WTC11 (cell line): ENCODE results near the gene CTRB1. TPM values are rescaled to one million over a fixed set of nuclear protein-coding genes. Genes with fewer than 3 reads are reported as not detected.

Experiments used
- ATAC-seq: fragments of 200-7000 bp; cut with Tn5 transposase; 2 replicates; pipeline ENCODE4 v1.10.0; 2021; ENCODE audit warnings: mild to moderate bottlenecking, moderate library complexity
- CTCF ChIA-PET: fragments of 300-600 bp; sonication (Branson Sonifier 250); formaldehyde crosslinking; loops from one replicate; lab custom pipeline; 2021; ENCODE audit warnings: antibody characterized with exemption; lab: Charles Lee
- POLR2A ChIA-PET: fragments of 350-600 bp; sonication (Branson Sonifier 250); formaldehyde crosslinking; loops from one replicate; lab custom pipeline; 2021; ENCODE audit warnings: antibody characterized with exemption; lab: Charles Lee
- DNase-seq: peaks from one replicate; pipeline ENCODE4 v3.0.0; 2021; ENCODE audit warnings: low spot score
- H3K27ac Mint-ChIP-seq: 2 replicates; pipeline ENCODE4 v1.8.0; 2021; ENCODE audit warnings: mixed read lengths
- H3K27me3 Mint-ChIP-seq: 2 replicates; pipeline ENCODE4 v1.8.0; 2021; ENCODE audit warnings: low read depth, mild to moderate bottlenecking, moderate library complexity, mixed read lengths
- H3K36me3 Mint-ChIP-seq: 2 replicates; pipeline ENCODE4 v1.8.0; 2021; ENCODE audit warnings: mixed read lengths
- H3K4me1 Mint-ChIP-seq: 2 replicates; pipeline ENCODE4 v1.8.0; 2022; ENCODE audit warnings: mixed read lengths
- H3K4me3 Mint-ChIP-seq: 2 replicates; pipeline ENCODE4 v1.8.0; 2021; ENCODE audit warnings: mild to moderate bottlenecking, moderate library complexity, mixed read lengths
- H3K9me3 Mint-ChIP-seq: 2 replicates; pipeline ENCODE4 v1.8.0; 2021; ENCODE audit warnings: mixed read lengths
- ATF1 ChIP-seq: sonication (generic); formaldehyde crosslinking; IDR thresholded peaks from 2 replicates; pipeline ENCODE4 v1.8.1; 2023; ENCODE audit warnings: mild to moderate bottlenecking, moderate library complexity, missing genetic modification reagents
- ATF2 ChIP-seq: sonication (generic); formaldehyde crosslinking; IDR thresholded peaks from 2 replicates; pipeline ENCODE4 v1.8.1; 2022; ENCODE audit warnings: low read depth, missing genetic modification reagents, borderline replicate concordance
- CDX4 ChIP-seq: fragments of 250-450 bp; sonication (Bioruptor Pico); IDR thresholded peaks from 2 replicates; pipeline ENCODE4 v1.9.0; 2021; ENCODE audit warnings: moderate library complexity, mild to moderate bottlenecking, inconsistent platforms, borderline replicate concordance
- CTCF ChIP-seq: fragments of 200-600 bp; IDR thresholded peaks from 2 replicates; pipeline ENCODE4 v1.8.0; 2022; ENCODE audit warnings: antibody characterized with exemption
- EMX1 ChIP-seq: fragments of 250-450 bp; sonication (Bioruptor Pico); IDR thresholded peaks from 2 replicates; pipeline ENCODE4 v1.8.0; 2021; ENCODE audit warnings: mild to moderate bottlenecking
- FOXJ3 ChIP-seq: sonication (generic); formaldehyde crosslinking; IDR thresholded peaks from 2 replicates; pipeline ENCODE4 v1.9.0; 2021; ENCODE audit warnings: missing genetic modification reagents, mild to moderate bottlenecking, borderline replicate concordance
- FOXK1 ChIP-seq: sonication (generic); formaldehyde crosslinking; IDR thresholded peaks from 2 replicates; pipeline ENCODE4 v1.8.0; 2022; ENCODE audit warnings: mild to moderate bottlenecking, moderate library complexity, missing genetic modification reagents
- GABPB1 ChIP-seq: sonication (generic); formaldehyde crosslinking; IDR thresholded peaks from 2 replicates; pipeline ENCODE4 v1.8.1; 2023; ENCODE audit warnings: mild to moderate bottlenecking, missing genetic modification reagents
- GRHL2 ChIP-seq: fragments of 250-450 bp; sonication (Bioruptor Pico); IDR thresholded peaks from 2 replicates; pipeline ENCODE4 v1.8.0; 2022; ENCODE audit warnings: mild to moderate bottlenecking, moderate library complexity; ENCODE audit not compliant: insufficient replicate concordance, severe bottlenecking
- GTF2I ChIP-seq: fragments of 250-450 bp; sonication (Bioruptor Pico); conservative IDR thresholded peaks from 2 replicates; pipeline ENCODE4 v1.4.0; 2021; ENCODE audit warnings: mild to moderate bottlenecking
- HMGXB4 ChIP-seq: sonication (generic); formaldehyde crosslinking; IDR thresholded peaks from 2 replicates; pipeline ENCODE4 v1.8.1; 2023; ENCODE audit warnings: mild to moderate bottlenecking, moderate library complexity, missing genetic modification reagents
- JAZF1 ChIP-seq: fragments of 250-450 bp; sonication (Bioruptor Pico); IDR thresholded peaks from 2 replicates; pipeline ENCODE4 v1.9.0; 2021; ENCODE audit warnings: moderate library complexity, mild to moderate bottlenecking, inconsistent platforms
- MLX ChIP-seq: sonication (generic); formaldehyde crosslinking; IDR thresholded peaks from 2 replicates; pipeline ENCODE4 v1.8.1; 2023; ENCODE audit warnings: mild to moderate bottlenecking, missing genetic modification reagents, moderate library complexity
- MYBL2 ChIP-seq: sonication (generic); formaldehyde crosslinking; IDR thresholded peaks from 2 replicates; pipeline ENCODE4 v1.8.1; 2023; ENCODE audit warnings: mild to moderate bottlenecking, moderate library complexity, missing genetic modification reagents
- NFE2L1 ChIP-seq: sonication (generic); formaldehyde crosslinking; IDR thresholded peaks from 2 replicates; pipeline ENCODE4 v1.8.1; 2023; ENCODE audit warnings: missing genetic modification reagents
- NR1H2 ChIP-seq: sonication (generic); formaldehyde crosslinking; IDR thresholded peaks from 2 replicates; pipeline ENCODE4 v1.9.0; 2021; ENCODE audit warnings: mild to moderate bottlenecking, moderate library complexity, missing genetic modification reagents
- SP1 ChIP-seq: sonication (generic); formaldehyde crosslinking; conservative IDR thresholded peaks from 2 replicates; pipeline ENCODE4 v1.8.1; 2022; ENCODE audit warnings: missing genetic modification reagents
- TCF7 ChIP-seq: sonication (generic); formaldehyde crosslinking; IDR thresholded peaks from 2 replicates; pipeline ENCODE4 v1.8.0; 2022; ENCODE audit warnings: mild to moderate bottlenecking, low read depth, missing genetic modification reagents, moderate library complexity
- USF1 ChIP-seq: sonication (generic); formaldehyde crosslinking; IDR thresholded peaks from 2 replicates; pipeline ENCODE4 v1.8.0; 2022; ENCODE audit warnings: mild to moderate bottlenecking, missing genetic modification reagents
- ZBTB43 ChIP-seq: sonication (generic); formaldehyde crosslinking; IDR thresholded peaks from 2 replicates; pipeline ENCODE4 v1.8.1; 2023; ENCODE audit warnings: mild to moderate bottlenecking, missing genetic modification reagents
- ZMAT4 ChIP-seq: fragments of 250-450 bp; sonication (Bioruptor Pico); IDR thresholded peaks from 2 replicates; pipeline ENCODE4 v1.9.0; 2021; ENCODE audit warnings: mild to moderate bottlenecking
- ZNF232 ChIP-seq: sonication (generic); formaldehyde crosslinking; IDR thresholded peaks from 2 replicates; pipeline ENCODE4 v1.8.0; 2022; ENCODE audit warnings: mild to moderate bottlenecking, missing genetic modification reagents
- ZNF671 ChIP-seq: fragments of 250-450 bp; sonication (Bioruptor Pico); IDR thresholded peaks from 2 replicates; pipeline ENCODE4 v1.8.0; 2021; ENCODE audit warnings: mild to moderate bottlenecking
- ZSCAN18 ChIP-seq: fragments of 250-450 bp; sonication (Bioruptor Pico); IDR thresholded peaks from 2 replicates; pipeline ENCODE4 v2.1.2; 2022; ENCODE audit warnings: mild to moderate bottlenecking, moderate library complexity
- total RNA-seq: library from RNA; stranded (reverse); gene quantifications from 3 replicates; pipeline ENCODE4 v1.2.3, GENCODE V29; 2021

Gene CTRB1
- total RNA-seq, 1 experiment from 2014 or later, result 3.9 TPM

GRCh38 chr16:75250809-75251279 lies 32.1 kb downstream of the CTRB1 start (continued):
- TF ChIP-seq ATF2 (no peak), JAZF1 (no peak), ZSCAN18 (no peak), ZNF671 (CRISPR knock-in tag) (no peak), FOXK1 (CRISPR knock-in tag) (no peak), NR1H2 (CRISPR knock-in tag) (no peak), ZNF232 (CRISPR knock-in tag) (no peak), HMGXB4 (CRISPR knock-in tag) (peak; percentile 40; the same call in 1 of the 2 replicates), ATF1 (CRISPR knock-in tag) (peak; percentile 18; the same call in 1 of the 2 replicates), TCF7 (CRISPR knock-in tag) (no peak), EMX1 (CRISPR knock-in tag) (0 out of 2 replicates have a peak, but pooled peaks have one; percentile 52)

- Mint-ChIP-seq H3K27ac (peak within 1 kb of the TSS; percentile 97), H3K9me3 (no peaks in the 10 kb centered on the region), H3K36me3 (no peaks in the 10 kb centered on the region), H3K27me3 (no peaks in the 10 kb centered on the region), H3K4me3 (peak within 1 kb of the TSS; percentile 79), H3K4me1 (peaks cover 83% of the 10 kb centered on the region)
- DNase-seq (peak; percentile 93), ATAC-seq (peak; percentile 63)
- POLR2A ChIA-PET, result interaction anchor here (1.2 to 5.9 kb wide), 4 partner anchors 9 to 23 kb away, joined by 4 to 57 read pairs (median 10); no protein-coding TSS in a partner anchor
- CTCF ChIA-PET, result interaction anchor here (1.1 to 7.5 kb wide), 3 partner anchors 18 to 134 kb away, joined by 3 to 92 read pairs (median 4); no protein-coding TSS in a partner anchor
- TF ChIP-seq USF1 (0 out of 2 replicates have a peak, but pooled peaks have one; percentile 7), NFE2L1 (no peak), GABPB1 (CRISPR knock-in tag) (no peak), ZBTB43 (no peak), MLX (CRISPR knock-in tag) (no peak), GTF2I (CRISPR knock-in tag) (no peak), CTCF (no peak), JAZF1 (no peak), MYBL2 (CRISPR knock-in tag) (0 out of 2 replicates have a peak, but pooled peaks have one; percentile 0), SP1 (peak; percentile 79), ZMAT4 (CRISPR knock-in tag) (no peak), GRHL2 (CRISPR knock-in tag) (no peak), FOXJ3 (CRISPR knock-in tag) (no peak), EMX1 (CRISPR knock-in tag) (peak; percentile 25; the same call in 1 of the 2 replicates), CDX4 (CRISPR knock-in tag) (no peak), ATF1 (CRISPR knock-in tag) (0 out of 2 replicates have a peak, but pooled peaks have one; percentile 14)
Measured at GRCh38 chr16:75251280-75252048, 32.7 kb downstream of the CTRB1 start, which contains the start of gene BCAR1. Gene BCAR1 (minus strand): TSS chr16:75251624. CDS start chr16:75251482, 142 bp downstream.
